Cortex of kidney (tissue), 1 donor: ENCODE results near the gene INTS3.
"Not testable (repeated sequence)": the region's sequence is repeated elsewhere in the genome, so short reads cannot be mapped to it uniquely, and the experiment has no call there.

Experiments used
- DNase-seq: peaks from one replicate; lab custom pipeline; 2025; lab: John Stamatoyannopoulos, UW

Gene INTS3

GRCh38 chr1:153760440-153760839 lies 32.6 kb downstream of the INTS3 start:
- no peak for DNase-seq

DNA sequence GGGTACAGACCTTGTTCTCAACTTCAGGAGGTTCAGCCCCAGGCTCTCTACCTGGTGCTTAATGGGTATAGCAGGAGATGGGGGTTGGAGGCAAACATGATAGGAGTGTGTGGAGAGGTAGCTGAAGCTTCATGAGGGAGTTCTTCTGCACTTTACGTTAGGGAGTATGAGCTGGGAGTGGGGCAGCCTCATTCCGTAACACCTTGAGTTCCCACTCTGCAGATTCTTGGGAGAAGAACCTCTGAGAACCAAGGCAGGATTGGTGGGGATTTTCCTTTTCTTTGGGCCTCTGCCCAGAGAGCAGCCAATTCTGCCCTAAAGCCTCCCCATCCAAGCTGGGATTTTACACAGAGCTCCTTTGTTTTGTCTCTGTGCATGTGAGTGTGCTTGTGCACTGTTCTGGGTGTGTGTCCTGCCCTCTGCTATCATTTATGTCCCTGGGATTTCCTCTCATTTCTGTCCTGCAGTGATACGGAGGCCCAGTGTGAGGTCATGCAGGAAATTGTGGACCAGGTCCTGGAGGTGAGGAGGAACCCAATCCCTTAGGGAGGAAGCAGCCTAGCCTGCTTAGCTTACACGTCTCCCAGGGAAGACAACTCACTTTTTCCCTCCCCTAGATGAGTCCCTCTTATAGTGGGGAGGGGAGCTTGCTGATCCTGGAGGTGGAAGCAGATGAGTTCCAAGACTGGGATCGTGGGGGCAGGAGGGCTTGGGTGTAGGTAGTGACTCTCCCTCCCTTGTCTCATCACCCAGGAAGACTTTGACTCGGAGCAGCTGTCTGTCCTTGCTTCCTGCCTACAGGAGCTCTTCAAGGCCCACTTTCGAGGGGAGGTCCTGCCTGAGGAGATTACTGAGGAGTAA lies 35.7 kb downstream of the INTS3 start:
- DNase-seq, result no peak

DNA sequence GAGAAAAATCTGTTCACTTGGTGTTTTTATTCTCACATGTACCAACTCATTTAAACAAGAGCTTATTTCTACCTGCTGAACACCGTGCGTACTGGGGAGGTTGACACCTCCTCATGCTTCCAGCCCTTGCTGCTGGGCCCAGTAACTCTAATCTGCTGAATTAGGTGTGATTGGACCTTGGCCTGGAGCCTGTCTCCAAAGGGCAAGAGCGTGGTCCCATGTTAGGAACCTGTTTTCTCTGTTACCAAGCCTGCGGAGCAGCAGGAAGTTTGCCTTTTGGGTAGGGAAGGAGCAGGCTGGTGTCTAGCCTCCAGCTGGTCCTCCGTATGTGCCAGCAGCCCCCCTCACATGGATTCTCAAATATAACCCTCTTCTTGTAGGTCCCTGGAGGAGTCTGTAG lies 36.5 kb downstream of the INTS3 start:
- DNase-seq, result no peak

DNA sequence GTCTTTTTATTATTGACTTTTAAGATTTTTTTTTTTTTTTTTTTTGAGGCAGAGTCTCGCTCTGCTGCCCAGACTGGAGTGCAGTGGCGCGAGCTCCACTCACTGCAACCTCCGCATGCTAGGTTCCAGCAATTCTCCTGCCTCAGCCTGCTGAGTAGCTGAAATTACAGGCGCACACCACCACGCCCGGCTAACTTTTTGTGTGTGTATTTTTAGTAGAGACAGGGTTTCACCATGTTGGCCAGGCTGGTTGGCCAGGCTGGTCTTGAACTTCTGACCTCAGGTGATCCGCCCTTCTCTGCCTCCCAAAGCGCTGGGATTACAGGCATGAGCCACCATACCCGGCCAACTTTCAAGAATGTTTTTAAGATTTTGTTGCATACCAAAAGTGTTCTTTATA lies 38.8 kb downstream of the INTS3 start:
- DNase-seq, result not testable (repeated sequence)

DNA sequence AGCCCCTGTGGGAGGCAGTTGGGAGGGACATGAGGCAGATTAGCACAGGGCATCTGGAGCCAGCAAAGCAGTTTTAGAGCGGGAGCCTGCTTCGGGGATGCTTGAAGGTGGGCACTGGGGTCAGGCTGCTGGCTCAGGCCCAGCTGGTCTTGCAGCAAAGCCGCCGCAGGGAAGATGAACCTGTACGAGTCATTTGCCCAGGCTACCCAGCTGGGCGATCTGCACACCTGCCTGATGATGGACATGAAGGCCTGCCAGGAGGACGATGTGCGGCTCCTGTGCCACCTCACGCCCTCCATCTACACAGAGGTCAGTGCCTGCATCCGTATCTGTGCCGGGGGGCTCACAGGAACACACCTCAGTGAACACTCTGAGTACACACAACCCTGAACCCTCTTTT lies 39.7 kb downstream of the INTS3 start:
- no peak for DNase-seq

GRCh38 chr1:153768316-153769181 lies 40.7 kb downstream of the INTS3 start:
- no peak for DNase-seq

GRCh38 chr1:153769221-153769620 lies 41.4 kb downstream of the INTS3 start:
- no peak for DNase-seq

GRCh38 chr1:153770797-153771196 lies 42.9 kb downstream of the INTS3 start:
- DNase-seq, result no peak

- no peak for DNase-seq
Observed at GRCh38 chr1:153771261-153771660, 43.4 kb downstream of the INTS3 start.

DNA sequence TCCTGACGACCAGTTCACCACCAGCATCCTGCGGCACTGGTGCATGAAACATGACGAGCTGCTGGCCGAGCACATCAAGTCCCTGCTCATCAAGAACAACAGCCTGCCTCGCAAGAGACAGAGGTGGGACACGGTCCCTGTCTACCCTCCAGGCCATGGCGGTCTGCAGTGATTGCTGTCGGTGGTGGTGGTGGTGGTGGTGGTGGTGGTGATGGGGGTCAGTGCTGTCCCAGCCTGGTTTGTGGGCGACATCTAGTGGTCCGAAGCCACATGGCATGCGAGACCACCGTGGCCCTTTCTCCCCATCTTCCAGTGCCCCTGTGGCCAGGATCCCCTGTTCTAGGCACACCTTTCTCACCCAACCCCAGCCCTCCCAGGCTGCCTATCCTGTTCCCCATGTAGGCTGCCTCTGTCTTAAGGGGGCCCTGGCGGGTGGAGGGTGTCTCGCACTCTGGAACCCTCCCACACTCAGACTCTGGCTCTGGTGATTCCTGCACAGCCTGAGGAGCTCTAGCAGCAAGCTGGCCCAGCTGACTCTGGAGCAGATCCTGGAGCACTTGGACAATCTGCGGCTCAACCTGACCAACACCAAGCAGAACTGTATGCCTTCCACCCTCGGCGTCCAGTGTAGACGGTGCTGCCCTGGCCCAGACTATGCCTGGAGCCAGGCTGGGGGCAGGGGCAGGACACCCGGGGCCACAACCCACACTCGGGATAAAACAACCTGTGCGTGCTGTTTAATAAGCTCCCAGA lies 44.2 kb downstream of the INTS3 start:
- DNase-seq, result no peak

GRCh38 chr1:153773096-153773921 lies 45.5 kb downstream of the INTS3 start:
- DNase-seq, result no peak

DNA sequence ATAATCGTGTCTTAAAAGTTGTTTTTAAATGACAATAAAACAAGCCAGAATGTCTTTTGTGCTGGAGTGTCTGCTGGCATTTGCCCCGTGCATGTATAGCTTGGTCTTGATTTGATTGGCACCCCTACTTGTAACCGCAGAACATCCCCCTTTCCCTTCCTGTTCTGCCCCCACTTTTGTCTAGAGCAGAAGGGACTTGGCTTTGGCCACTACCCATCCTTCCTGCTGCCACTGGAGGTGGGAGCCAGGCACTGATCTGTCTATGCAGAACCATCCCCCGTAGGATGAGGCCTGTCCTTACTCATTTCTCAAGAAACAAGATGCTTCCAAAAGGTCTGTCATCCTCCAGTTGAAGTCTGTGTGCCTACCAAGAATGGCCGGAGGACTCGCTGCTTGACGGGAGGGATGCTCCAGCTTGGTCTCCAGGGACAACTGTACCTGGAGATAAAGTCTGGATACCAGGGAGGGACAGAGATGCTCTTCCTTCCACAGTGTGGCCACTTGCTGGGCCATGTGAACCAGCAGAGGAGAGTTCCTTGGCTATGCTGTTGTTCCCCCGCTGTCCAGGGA lies 46.3 kb downstream of the INTS3 start:
- DNase-seq, result no peak

- DNase-seq, result no peak
Observed at GRCh38 chr1:153774780-153775457, 47.1 kb downstream of the INTS3 start, which contains the start of gene SLC27A3. Gene SLC27A3 (plus strand): TSS chr1:153775407. CDS start chr1:153775498, 91 bp downstream.

DNA sequence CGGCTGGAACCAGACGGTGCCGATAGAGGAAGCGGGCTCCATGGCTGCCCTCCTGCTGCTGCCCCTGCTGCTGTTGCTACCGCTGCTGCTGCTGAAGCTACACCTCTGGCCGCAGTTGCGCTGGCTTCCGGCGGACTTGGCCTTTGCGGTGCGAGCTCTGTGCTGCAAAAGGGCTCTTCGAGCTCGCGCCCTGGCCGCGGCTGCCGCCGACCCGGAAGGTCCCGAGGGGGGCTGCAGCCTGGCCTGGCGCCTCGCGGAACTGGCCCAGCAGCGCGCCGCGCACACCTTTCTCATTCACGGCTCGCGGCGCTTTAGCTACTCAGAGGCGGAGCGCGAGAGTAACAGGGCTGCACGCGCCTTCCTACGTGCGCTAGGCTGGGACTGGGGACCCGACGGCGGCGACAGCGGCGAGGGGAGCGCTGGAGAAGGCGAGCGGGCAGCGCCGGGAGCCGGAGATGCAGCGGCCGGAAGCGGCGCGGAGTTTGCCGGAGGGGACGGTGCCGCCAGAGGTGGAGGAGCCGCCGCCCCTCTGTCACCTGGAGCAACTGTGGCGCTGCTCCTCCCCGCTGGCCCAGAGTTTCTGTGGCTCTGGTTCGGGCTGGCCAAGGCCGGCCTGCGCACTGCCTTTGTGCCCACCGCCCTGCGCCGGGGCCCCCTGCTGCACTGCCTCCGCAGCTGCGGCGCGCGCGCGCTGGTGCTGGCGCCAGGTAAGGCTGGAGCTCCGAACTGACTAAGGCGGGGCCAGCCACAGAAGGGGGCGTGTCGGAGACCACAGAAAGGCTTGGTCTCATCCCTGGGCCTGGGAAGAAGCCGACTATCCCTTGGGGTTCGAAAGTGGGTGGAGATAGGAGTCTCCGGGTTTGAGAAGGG lies 47.8 kb downstream of the INTS3 start:
- no peak for DNase-seq

DNA sequence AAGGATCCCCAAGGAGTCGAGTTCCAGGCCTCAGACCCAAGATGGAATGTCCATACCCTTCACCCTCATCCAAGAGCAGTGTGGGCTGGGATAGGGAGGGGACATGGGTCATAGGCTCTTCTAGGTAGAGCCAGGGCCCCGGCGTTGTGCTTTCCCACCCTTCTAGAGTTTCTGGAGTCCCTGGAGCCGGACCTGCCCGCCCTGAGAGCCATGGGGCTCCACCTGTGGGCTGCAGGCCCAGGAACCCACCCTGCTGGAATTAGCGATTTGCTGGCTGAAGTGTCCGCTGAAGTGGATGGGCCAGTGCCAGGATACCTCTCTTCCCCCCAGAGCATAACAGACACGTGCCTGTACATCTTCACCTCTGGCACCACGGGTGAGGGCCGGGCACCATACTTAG lies 48.5 kb downstream of the INTS3 start:
- no peak for DNase-seq

- DNase-seq, result no peak
Observed at GRCh38 chr1:153776845-153777370, 49.1 kb downstream of the INTS3 start.

- DNase-seq, result no peak
Observed at GRCh38 chr1:153777648-153778047, 49.8 kb downstream of the INTS3 start.

- DNase-seq, result no peak
Observed at GRCh38 chr1:153778051-153778823, 50.4 kb downstream of the INTS3 start.
